WTC11 (cell line): ENCODE measurements around the gene TGM2.

Experiments
- CREB1 ChIP-seq: sonication (generic); formaldehyde crosslinking; IDR thresholded peaks from 2 replicates; pipeline ENCODE4 v1.8.0; 2023; ENCODE audit warnings: mild to moderate bottlenecking, missing genetic modification reagents
- NR2C2 ChIP-seq: sonication (generic); formaldehyde crosslinking; IDR thresholded peaks from 2 replicates; pipeline ENCODE4 v1.8.0; 2022; ENCODE audit warnings: mild to moderate bottlenecking, missing genetic modification reagents
- SMAD3 ChIP-seq: sonication (generic); formaldehyde crosslinking; IDR thresholded peaks from 2 replicates; pipeline ENCODE4 v1.8.0; 2022; ENCODE audit warnings: missing genetic modification reagents, mild to moderate bottlenecking, borderline replicate concordance
- TF ChIP-seq, protein P1 (sequence below): fragments of 200-600 bp; IDR thresholded peaks from 2 replicates; pipeline ENCODE4 v1.8.0; 2022; ENCODE audit warnings: antibody characterized with exemption
- TF ChIP-seq, protein P2 (sequence below): sonication (generic); formaldehyde crosslinking; IDR thresholded peaks from 2 replicates; pipeline ENCODE4 v1.8.1; 2022; ENCODE audit warnings: mild to moderate bottlenecking, moderate library complexity, missing genetic modification reagents

DNA sequence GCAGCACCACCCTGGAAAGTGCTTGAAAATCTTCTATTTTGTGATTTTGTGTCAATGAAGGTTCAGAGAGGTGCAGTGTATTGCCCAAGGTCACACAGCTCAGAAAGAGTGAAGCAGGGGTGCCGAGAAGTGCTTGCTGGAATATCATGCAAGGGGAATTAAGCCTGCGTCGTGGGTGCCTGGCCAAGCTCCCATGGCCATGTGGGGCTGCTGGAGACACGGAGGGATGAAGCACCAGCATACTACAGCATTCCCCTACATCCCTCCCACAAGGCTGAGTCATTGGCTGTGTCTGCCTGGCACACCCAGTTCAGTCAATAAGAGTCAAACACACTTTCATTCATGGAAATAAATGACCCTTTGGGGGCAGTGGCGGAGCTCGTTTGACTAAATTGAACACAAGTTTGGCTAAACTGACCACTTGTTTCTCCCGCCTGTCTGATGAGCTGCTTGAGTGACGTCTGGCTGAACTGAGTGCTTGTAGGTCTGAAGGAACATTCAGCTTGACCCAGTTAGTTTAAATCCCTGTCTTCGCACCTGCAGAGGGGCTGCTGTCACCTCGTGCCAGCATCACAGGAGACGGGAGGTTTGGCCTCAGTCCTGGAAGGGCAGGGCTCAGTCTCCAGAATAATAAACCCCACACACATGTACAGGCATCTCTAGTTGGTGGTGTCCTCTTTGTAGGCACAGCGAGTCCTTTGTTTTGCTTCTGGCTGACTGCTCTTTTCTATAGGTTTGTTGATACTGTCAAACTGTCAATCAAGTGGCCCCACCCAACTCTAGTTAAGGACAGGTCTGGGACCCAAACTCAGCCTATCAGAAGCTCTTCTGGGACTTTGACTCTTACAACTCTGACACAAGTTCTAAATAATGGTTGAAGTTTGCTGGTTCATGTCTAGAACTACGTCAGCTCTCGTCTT is 8.4 kb upstream of the TGM2 start:
- TF ChIP-seq, protein P1, sequence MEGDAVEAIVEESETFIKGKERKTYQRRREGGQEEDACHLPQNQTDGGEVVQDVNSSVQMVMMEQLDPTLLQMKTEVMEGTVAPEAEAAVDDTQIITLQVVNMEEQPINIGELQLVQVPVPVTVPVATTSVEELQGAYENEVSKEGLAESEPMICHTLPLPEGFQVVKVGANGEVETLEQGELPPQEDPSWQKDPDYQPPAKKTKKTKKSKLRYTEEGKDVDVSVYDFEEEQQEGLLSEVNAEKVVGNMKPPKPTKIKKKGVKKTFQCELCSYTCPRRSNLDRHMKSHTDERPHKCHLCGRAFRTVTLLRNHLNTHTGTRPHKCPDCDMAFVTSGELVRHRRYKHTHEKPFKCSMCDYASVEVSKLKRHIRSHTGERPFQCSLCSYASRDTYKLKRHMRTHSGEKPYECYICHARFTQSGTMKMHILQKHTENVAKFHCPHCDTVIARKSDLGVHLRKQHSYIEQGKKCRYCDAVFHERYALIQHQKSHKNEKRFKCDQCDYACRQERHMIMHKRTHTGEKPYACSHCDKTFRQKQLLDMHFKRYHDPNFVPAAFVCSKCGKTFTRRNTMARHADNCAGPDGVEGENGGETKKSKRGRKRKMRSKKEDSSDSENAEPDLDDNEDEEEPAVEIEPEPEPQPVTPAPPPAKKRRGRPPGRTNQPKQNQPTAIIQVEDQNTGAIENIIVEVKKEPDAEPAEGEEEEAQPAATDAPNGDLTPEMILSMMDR: no peak
- TF ChIP-seq, protein P2, sequence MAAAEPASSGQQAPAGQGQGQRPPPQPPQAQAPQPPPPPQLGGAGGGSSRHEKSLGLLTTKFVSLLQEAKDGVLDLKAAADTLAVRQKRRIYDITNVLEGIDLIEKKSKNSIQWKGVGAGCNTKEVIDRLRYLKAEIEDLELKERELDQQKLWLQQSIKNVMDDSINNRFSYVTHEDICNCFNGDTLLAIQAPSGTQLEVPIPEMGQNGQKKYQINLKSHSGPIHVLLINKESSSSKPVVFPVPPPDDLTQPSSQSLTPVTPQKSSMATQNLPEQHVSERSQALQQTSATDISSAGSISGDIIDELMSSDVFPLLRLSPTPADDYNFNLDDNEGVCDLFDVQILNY (CRISPR knock-in tag): no peak
- TF ChIP-seq NR2C2 (CRISPR knock-in tag) (no peak), CREB1 (CRISPR knock-in tag) (no peak), SMAD3 (CRISPR knock-in tag) (no peak)
